ENCODE data around the gene FARSB. TPM values are rescaled to one million over a fixed set of nuclear protein-coding genes. Genes with fewer than 3 reads are reported as not detected.

Gene FARSB
- total RNA-seq, 1 donor from 2014 or later, result 23.1 TPM

DNA sequence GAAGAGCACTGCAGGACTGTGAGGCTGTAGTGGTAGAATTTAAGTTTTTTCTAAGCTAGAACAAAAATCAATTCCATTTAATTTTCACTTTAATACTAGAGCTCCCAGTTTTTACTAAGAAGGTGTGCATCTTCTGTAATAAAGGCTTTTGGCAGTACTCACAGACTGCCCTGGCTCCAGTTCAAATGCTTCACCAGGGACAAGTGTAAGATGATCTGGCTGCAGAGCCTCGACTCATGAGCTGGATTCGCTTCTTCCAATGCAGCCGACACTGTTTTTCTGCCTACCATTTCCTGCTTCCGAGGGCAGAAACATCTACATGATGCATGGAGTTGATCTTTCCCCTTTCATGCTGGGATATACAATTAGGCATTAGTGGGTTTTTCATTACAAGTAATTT, 87.0 kb downstream of the FARSB start:
- Histone ChIP-seq H3K4me2 (ENCODE audit: low read length) (no peak overlapping the region), H3K79me2 (ENCODE audit: insufficient read depth, low read length) (no peaks in the 10 kb centered on the region), H3K4me3 (ENCODE audit: insufficient read depth, low read depth, low read length) (no peak overlapping the region), H3K4me1 (ENCODE audit: insufficient read depth, low read length) (peaks cover 11% of the 10 kb centered on the region), H2AFZ (ENCODE audit: low read depth, low read length) (no peak overlapping the region), H3K36me3 (ENCODE audit: insufficient read depth, low read length) (peaks cover 8% of the 10 kb centered on the region), H3K27me3 (ENCODE audit: insufficient read depth, low read length) (no peaks in the 10 kb centered on the region), H4K20me1 (ENCODE audit: insufficient read depth, low read length) (peaks cover 7% of the 10 kb centered on the region), H3K9ac (ENCODE audit: low read length) (no peak overlapping the region), H3K9me3 (ENCODE audit: insufficient read depth, low read depth, low read length) (no peaks in the 10 kb centered on the region), H3K27ac (ENCODE audit: low read depth, low read length) (no peak overlapping the region)
- H3K4me3 Mint-ChIP-seq (ENCODE audit: unreplicated experiment), result no peak overlapping the region
- H3K27ac Mint-ChIP-seq (ENCODE audit: unreplicated experiment), result no peak overlapping the region
- DNase-seq (ENCODE audit: low read depth) (peak; percentile 70), FAIRE-seq (no peak)
- TF ChIP-seq, protein P1, sequence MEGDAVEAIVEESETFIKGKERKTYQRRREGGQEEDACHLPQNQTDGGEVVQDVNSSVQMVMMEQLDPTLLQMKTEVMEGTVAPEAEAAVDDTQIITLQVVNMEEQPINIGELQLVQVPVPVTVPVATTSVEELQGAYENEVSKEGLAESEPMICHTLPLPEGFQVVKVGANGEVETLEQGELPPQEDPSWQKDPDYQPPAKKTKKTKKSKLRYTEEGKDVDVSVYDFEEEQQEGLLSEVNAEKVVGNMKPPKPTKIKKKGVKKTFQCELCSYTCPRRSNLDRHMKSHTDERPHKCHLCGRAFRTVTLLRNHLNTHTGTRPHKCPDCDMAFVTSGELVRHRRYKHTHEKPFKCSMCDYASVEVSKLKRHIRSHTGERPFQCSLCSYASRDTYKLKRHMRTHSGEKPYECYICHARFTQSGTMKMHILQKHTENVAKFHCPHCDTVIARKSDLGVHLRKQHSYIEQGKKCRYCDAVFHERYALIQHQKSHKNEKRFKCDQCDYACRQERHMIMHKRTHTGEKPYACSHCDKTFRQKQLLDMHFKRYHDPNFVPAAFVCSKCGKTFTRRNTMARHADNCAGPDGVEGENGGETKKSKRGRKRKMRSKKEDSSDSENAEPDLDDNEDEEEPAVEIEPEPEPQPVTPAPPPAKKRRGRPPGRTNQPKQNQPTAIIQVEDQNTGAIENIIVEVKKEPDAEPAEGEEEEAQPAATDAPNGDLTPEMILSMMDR (IDR thresholded peaks at IDR 0.05; ENCODE audit: insufficient read depth, low read depth, low read length), result no peak
- no peak for TF ChIP-seq EZH2 (IDR thresholded peaks at IDR 0.05; ENCODE audit: insufficient read depth, low read length)
- H3K27me3 Mint-ChIP-seq (ENCODE audit: low read depth, unreplicated experiment), result no peaks in the 10 kb centered on the region
- no peaks in the 10 kb centered on the region for H3K9me3 Mint-ChIP-seq (ENCODE audit: unreplicated experiment)
- H3K4me1 Mint-ChIP-seq (ENCODE audit: low read depth, unreplicated experiment), result peaks cover 24% of the 10 kb centered on the region
- H3K36me3 Mint-ChIP-seq (ENCODE audit: low read depth, unreplicated experiment), result peaks cover 7% of the 10 kb centered on the region

DNA sequence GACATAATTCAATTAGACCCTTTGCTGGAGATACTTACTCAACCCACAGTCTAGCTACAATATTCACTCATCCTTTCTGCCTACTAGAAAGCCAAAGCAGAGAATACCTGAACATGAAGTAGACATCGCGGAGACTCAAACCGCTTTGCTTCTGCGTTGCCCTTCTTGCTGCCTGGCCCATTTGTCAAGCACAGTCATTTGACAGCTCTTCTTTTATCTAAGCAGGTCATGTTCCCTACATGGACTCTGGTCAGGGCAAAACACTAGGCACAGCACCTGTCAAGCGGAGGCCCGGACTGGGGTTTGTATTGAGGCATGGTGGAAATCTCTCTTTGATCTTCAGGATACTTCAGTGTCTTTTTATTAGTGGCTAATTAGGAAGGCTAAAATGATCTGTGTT, 89.7 kb downstream of the FARSB start:
- Mint-ChIP-seq H3K4me3 (ENCODE audit: unreplicated experiment) (no peak overlapping the region), H3K4me1 (ENCODE audit: low read depth, unreplicated experiment) (peaks cover 7% of the 10 kb centered on the region), H3K36me3 (ENCODE audit: low read depth, unreplicated experiment) (peaks cover 4% of the 10 kb centered on the region), H3K27ac (ENCODE audit: unreplicated experiment) (no peak overlapping the region), H3K9me3 (ENCODE audit: unreplicated experiment) (no peaks in the 10 kb centered on the region), H3K27me3 (ENCODE audit: low read depth, unreplicated experiment) (no peaks in the 10 kb centered on the region)
- TF ChIP-seq, protein P1 (IDR thresholded peaks at IDR 0.05; ENCODE audit: insufficient read depth, low read depth, low read length), result no peak
- TF ChIP-seq EZH2 (IDR thresholded peaks at IDR 0.05; ENCODE audit: insufficient read depth, low read length), result no peak
- Histone ChIP-seq H3K36me3 (ENCODE audit: insufficient read depth, low read length) (peaks cover 10% of the 10 kb centered on the region), H3K27me3 (ENCODE audit: insufficient read depth, low read length) (no peaks in the 10 kb centered on the region), H4K20me1 (ENCODE audit: insufficient read depth, low read length) (no peaks in the 10 kb centered on the region), H2AFZ (ENCODE audit: low read depth, low read length) (no peak overlapping the region), H3K4me1 (ENCODE audit: insufficient read depth, low read length) (peaks cover 4% of the 10 kb centered on the region), H3K79me2 (ENCODE audit: insufficient read depth, low read length) (no peaks in the 10 kb centered on the region), H3K27ac (ENCODE audit: low read depth, low read length) (no peak overlapping the region), H3K9me3 (ENCODE audit: insufficient read depth, low read depth, low read length) (no peaks in the 10 kb centered on the region), H3K9ac (ENCODE audit: low read length) (no peak overlapping the region), H3K4me3 (ENCODE audit: insufficient read depth, low read depth, low read length) (no peak overlapping the region), H3K4me2 (ENCODE audit: low read length) (no peak overlapping the region)
- no peak for FAIRE-seq
- DNase-seq (ENCODE audit: low read depth), result no peak

DNA sequence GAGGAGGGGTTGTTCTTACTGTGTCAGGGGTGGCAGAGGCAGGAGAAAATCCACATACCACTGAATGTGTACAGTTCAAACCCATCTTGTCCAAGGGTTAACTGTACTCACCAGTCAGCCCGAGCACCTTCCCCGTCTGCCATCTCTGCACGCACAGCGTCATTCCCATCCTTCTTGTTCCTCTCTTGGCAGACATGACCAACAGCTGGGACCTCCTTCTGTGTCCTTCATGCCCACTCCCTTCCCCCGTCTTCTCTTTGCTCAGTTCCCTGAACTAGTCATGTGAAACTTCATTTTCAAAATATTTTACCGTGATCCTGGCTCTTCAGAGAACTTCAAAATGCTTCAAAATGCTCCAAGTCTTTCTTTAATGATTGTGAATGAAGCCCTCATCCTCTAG, 92.0 kb downstream of the FARSB start:
- peaks cover 4% of the 10 kb centered on the region for H3K36me3 Mint-ChIP-seq (ENCODE audit: low read depth, unreplicated experiment)
- TF ChIP-seq, protein P1 (IDR thresholded peaks at IDR 0.05; ENCODE audit: insufficient read depth, low read depth, low read length), result no peak
- no peak for TF ChIP-seq EZH2 (IDR thresholded peaks at IDR 0.05; ENCODE audit: insufficient read depth, low read length)
- no peaks in the 10 kb centered on the region for H4K20me1 ChIP-seq (ENCODE audit: insufficient read depth, low read length)
- no peaks in the 10 kb centered on the region for H3K79me2 ChIP-seq (ENCODE audit: insufficient read depth, low read length)
- no peak overlapping the region for H2AFZ ChIP-seq (ENCODE audit: low read depth, low read length)
- no peaks in the 10 kb centered on the region for H3K9me3 Mint-ChIP-seq (ENCODE audit: unreplicated experiment)
- H3K27ac ChIP-seq (ENCODE audit: low read depth, low read length), result no peak overlapping the region
- FAIRE-seq (no peak), DNase-seq (ENCODE audit: low read depth) (no peak)
- no peak overlapping the region for H3K4me3 ChIP-seq (ENCODE audit: insufficient read depth, low read depth, low read length)
- no peaks in the 10 kb centered on the region for H3K9me3 ChIP-seq (ENCODE audit: insufficient read depth, low read depth, low read length)
- no peaks in the 10 kb centered on the region for H3K27me3 ChIP-seq (ENCODE audit: insufficient read depth, low read length)
- H3K4me2 ChIP-seq (ENCODE audit: low read length), result no peak overlapping the region
- H3K4me3 Mint-ChIP-seq (ENCODE audit: unreplicated experiment), result no peak overlapping the region
- peaks cover 2% of the 10 kb centered on the region for H3K4me1 ChIP-seq (ENCODE audit: insufficient read depth, low read length)
- H3K4me1 Mint-ChIP-seq (ENCODE audit: low read depth, unreplicated experiment), result no peaks in the 10 kb centered on the region
- H3K36me3 ChIP-seq (ENCODE audit: insufficient read depth, low read length), result peaks cover 10% of the 10 kb centered on the region
- no peak overlapping the region for H3K27ac Mint-ChIP-seq (ENCODE audit: unreplicated experiment)
- no peak overlapping the region for H3K9ac ChIP-seq (ENCODE audit: low read length)
- H3K27me3 Mint-ChIP-seq (ENCODE audit: low read depth, unreplicated experiment), result no peaks in the 10 kb centered on the region
